Naive B cell (primary cell): Measurements from ENCODE around the gene SERPINB10. TPM values are rescaled to one million over a fixed set of nuclear protein-coding genes. Genes with fewer than 3 reads are reported as not detected.
"Not testable (repeated sequence)": the region's sequence is repeated elsewhere in the genome, so short reads cannot be mapped to it uniquely, and the experiment has no call there.

Experiments
- ATAC-seq, 2 donors: fragments of 150-1000 bp; cut with Tn5 transposase; 2 replicates each; pipeline ENCODE4 v1.10.0; 2021; ENCODE audit warnings: low read depth in 2 of 2, mild to moderate bottlenecking in 2 of 2, moderate library complexity in 2 of 2
- DNase-seq: peaks from one replicate; pipeline ENCODE4 v3.0.0; 2022
- H3K27ac Mint-ChIP-seq, 6 donors: one replicate each; pipeline ENCODE4 v1.8.0; 2020 to 2022; ENCODE audit warnings: mild to moderate bottlenecking in 6 of 6, mixed read lengths in 6 of 6, moderate library complexity in 5 of 6, inconsistent platforms in 2 of 6
- H3K27me3 Mint-ChIP-seq, 3 donors: one replicate each; pipeline ENCODE4 v1.8.0; 2021 to 2022; ENCODE audit warnings: mixed read lengths in 3 of 3, mild to moderate bottlenecking in 1 of 3
- H3K36me3 Mint-ChIP-seq, 2 donors: one replicate each; pipeline ENCODE4 v1.8.0; 2020 to 2022; ENCODE audit warnings: mixed read lengths in 2 of 2, inconsistent platforms in 1 of 2, mild to moderate bottlenecking in 1 of 2
- H3K4me1 Mint-ChIP-seq, 3 donors: one replicate each; pipeline ENCODE4 v1.8.0; 2020 to 2022; ENCODE audit warnings: mixed read lengths in 3 of 3, inconsistent platforms in 1 of 3, mild to moderate bottlenecking in 1 of 3, moderate library complexity in 1 of 3
- H3K4me3 Mint-ChIP-seq, 8 donors: one replicate each; pipeline ENCODE4 v1.8.0; 2020 to 2022; ENCODE audit warnings: mild to moderate bottlenecking in 8 of 8, mixed read lengths in 8 of 8, moderate library complexity in 8 of 8, inconsistent platforms in 2 of 8
- H3K9me3 Mint-ChIP-seq, 7 donors: one replicate each; pipeline ENCODE4 v1.8.0; 2020 to 2022; ENCODE audit warnings: mixed read lengths in 7 of 7, mild to moderate bottlenecking in 5 of 7, inconsistent platforms in 2 of 7, moderate library complexity in 1 of 7
- polyA plus RNA-seq, 6 donors: library from polyadenylated mRNA; unstranded; fragments of 300-500 nt; fragmentation: Illumina TruSeq; gene quantifications; one replicate each; pipeline ENCODE4 v1.2.3, GENCODE V29; 2021; ENCODE audit warnings: low read depth in 6 of 6

Gene SERPINB10
- polyA plus RNA-seq, 6 donors from 2014 or later, result not detected

DNA sequence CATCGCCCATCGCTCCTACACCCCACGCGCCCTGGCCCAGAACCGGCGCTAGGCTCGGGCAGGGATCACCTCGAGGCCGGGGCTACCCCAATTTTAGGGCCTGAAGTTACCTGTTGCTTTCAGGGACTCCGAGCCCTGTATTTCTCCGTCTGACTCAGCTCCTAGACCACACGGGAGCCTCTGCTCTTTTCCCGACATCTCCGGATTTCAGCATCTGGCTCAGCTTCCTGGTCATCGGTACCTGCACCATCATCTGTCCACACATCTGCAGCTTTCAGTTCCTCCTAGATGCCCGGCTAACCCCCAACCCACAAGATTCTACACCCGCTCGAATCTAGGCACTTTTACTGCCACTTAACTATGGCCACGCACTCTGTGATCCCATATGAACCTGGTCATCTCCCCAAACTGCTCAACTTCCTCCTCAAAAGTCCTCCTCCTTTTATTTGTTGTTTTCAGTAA is 29.2 kb downstream of the SERPINB10 start:
- Mint-ChIP-seq H3K27ac (no peak overlapping the region), H3K36me3 (no peaks in the 10 kb centered on the region), H3K4me3 (peak overlapping the region in 1 of 8 donors; percentile 78), H3K9me3 (peaks cover 0 to 6% (median 0%) of the 10 kb centered on the region in 7 donors), H3K4me1 (peaks cover 3 to 7% (median 4%) of the 10 kb centered on the region in 3 donors), H3K27me3 (peaks cover 9 to 19% (median 11%) of the 10 kb centered on the region in 3 donors)
- DNase-seq (no peak), ATAC-seq (no peak)

DNA sequence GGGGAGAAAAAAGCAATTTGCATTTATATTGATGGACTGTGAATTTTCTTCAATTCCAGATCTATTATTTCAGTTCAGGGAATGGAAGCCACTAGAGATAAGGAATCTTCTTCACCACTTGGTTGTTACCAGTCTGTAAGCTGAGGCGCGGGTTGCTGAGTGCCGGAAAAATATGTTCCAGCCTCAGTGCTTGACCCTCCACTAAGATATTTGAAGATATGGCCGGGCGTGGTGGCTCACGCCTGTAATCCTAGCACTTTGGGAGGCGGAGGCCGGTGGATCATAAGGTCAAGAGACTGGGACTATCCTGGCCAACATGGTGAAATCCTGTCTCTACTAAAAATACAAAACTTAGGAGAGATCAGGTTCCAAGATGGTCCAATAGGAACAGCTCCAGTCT is 32.2 kb downstream of the SERPINB10 start:
- no peak for ATAC-seq
- no peaks in the 10 kb centered on the region for H3K36me3 Mint-ChIP-seq
- H3K4me1 Mint-ChIP-seq, result peaks cover 3 to 7% (median 4%) of the 10 kb centered on the region in 3 donors
- no peak overlapping the region for H3K27ac Mint-ChIP-seq
- no peak for DNase-seq
- H3K9me3 Mint-ChIP-seq, result peaks cover 0 to 8% (median 0%) of the 10 kb centered on the region in 7 donors
- peaks cover 35 to 39% (median 35%) of the 10 kb centered on the region in 3 donors for H3K27me3 Mint-ChIP-seq
- H3K4me3 Mint-ChIP-seq, result no peak overlapping the region

DNA sequence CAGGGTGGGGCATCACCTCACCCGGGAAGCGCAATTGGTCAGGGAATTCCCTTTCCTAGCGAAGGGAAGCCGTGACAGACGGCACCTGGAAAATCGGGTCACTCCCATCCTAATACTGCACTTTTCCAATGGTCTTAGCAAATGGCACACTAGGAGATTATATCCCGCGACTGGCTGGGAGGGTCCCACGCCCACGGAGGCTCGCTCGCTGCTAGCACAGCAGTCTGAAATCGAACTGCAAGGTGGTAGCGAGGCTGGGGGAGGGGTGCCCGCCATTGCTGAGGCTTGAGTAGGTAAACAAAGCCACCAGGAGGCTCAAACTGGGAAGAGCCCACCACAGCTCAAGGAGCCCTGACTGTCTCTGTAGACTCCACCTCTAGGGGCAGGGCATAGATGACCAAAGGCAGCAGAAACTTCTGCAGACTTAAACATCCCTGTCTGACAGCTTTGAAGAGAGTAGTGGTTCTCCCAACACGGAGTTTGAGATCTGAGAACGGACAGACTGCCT is 32.8 kb downstream of the SERPINB10 start:
- not testable (repeated sequence) for H3K27ac Mint-ChIP-seq, H3K36me3 Mint-ChIP-seq, H3K4me3 Mint-ChIP-seq, ATAC-seq, DNase-seq, H3K4me1 Mint-ChIP-seq
- Mint-ChIP-seq H3K9me3 (peaks cover 0 to 10% (median 0%) of the 10 kb centered on the region in 7 donors), H3K27me3 (peaks cover 35 to 39% (median 36%) of the 10 kb centered on the region in 3 donors)

DNA sequence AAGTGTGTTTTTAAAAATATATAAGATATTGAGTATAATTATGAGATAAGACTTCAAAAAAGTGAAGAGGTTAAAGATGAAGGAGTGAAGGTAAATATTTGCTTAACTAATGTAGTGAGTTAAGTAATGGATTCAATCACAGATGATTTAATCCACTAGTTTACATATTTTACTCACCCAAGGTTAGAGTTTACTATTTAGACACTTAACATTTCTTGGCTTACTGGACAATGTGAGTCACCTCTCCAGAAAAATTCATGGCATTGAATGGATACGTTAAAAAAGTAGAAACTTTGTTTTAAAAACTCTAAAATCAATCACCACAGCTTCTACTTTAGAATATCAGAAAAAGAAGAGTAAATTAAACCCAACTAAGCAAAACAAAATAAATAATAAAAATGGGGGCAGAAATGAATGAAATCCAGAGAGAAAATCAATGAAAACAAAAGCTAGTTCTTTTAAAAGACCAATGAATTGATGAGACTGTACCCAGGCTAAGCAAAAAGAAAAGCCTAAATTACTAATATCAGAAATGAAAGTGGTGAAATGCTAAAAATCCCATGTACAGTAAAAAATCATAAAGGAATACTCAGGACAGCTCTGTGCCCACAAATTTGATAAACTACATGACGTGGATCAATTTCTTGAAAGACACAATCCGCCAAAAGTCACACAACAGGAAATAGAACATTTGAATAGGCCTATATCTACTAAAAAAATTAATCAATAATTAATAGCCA is 39.5 kb downstream of the SERPINB10 start:
- Mint-ChIP-seq H3K9me3 (peaks cover 0 to 9% (median 3%) of the 10 kb centered on the region in 7 donors), H3K4me3 (no peak overlapping the region), H3K36me3 (no peaks in the 10 kb centered on the region), H3K27me3 (peaks cover 25 to 63% (median 41%) of the 10 kb centered on the region in 3 donors), H3K4me1 (peaks cover 8 to 16% (median 9%) of the 10 kb centered on the region in 3 donors), H3K27ac (no peak overlapping the region)
- DNase-seq (no peak), ATAC-seq (no peak)

DNA sequence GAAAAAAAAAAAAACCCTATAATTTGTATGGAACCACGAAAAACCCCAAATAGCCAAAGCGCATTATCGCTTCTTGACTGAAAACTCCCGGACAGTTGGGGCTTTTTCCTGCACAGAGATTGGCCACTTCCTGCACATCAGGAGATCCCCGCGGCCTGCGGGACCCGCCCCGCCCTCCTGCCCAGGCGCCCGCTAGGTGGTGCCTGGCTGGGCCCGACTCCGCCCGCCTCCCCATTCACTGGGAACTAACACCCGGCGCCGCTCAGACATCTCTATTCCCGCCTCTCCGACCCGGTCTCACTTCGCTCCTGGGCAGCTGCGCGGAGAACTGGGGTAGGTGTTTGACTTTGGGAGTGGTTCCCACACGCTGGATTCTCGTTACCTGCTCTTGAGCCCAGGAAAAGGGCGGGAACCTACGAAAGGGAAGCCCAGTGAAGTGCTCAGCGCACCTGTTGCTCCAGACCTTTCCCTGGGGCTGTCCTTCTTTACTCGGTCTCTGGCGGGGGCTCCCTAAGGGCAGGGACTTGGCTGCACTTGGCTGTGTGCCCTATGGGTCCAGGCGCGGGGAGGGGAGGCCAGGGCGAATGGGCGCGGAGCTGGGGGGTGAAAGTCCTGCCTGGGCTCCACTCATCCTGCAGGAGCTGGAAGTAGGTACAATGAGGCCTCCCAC is 41.4 kb downstream of the SERPINB10 start, which contains the start of gene HMSD:
TSS of gene HMSD (plus strand) at position 234 of the 670 bp plus-strand sequence. CDS start 4,155 bp downstream, outside the sequence.
- H3K4me3 Mint-ChIP-seq, result peak within 1 kb of the TSS in 7 of 8 donors; percentile 52 to 82 (median 61)
- peak within 1 kb of the TSS in 1 of 6 donors; percentile 32 for H3K27ac Mint-ChIP-seq
- H3K27me3 Mint-ChIP-seq, result peaks cover 5 to 43% (median 25%) of the 10 kb centered on the region in 3 donors
- peak; percentile 94 to 97 for ATAC-seq
- peaks cover 8 to 16% (median 9%) of the 10 kb centered on the region in 3 donors for H3K4me1 Mint-ChIP-seq
- no peaks in the 10 kb centered on the region for H3K36me3 Mint-ChIP-seq
- peak; percentile 30 for DNase-seq
- peaks cover 0 to 7% (median 3%) of the 10 kb centered on the region in 7 donors for H3K9me3 Mint-ChIP-seq

DNA sequence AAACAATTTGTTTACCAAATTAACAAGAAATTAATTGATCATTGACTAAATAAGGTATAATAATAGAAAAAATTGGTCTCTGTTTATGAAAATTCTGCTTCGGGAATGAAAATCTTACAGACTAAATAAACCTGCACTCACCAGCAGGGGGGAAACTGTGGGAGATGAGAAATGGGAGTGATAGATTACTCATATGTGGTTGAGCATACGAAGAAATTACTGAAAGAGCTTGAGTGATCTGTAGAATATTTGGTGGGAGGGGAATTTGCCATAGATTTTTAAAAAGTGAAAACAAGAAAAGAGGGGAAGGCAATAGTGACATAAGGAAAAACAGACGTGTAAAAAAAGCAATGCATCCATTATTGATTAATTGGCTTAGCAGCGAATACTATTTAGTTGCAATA is 43.5 kb downstream of the SERPINB10 start:
- Mint-ChIP-seq H3K4me1 (peaks cover 8 to 16% (median 9%) of the 10 kb centered on the region in 3 donors), H3K27ac (no peak overlapping the region), H3K36me3 (no peaks in the 10 kb centered on the region), H3K27me3 (peaks cover 12 to 43% (median 16%) of the 10 kb centered on the region in 3 donors), H3K4me3 (no peak overlapping the region), H3K9me3 (peaks cover 0 to 7% (median 3%) of the 10 kb centered on the region in 7 donors)
- ATAC-seq (no peak), DNase-seq (no peak)

DNA sequence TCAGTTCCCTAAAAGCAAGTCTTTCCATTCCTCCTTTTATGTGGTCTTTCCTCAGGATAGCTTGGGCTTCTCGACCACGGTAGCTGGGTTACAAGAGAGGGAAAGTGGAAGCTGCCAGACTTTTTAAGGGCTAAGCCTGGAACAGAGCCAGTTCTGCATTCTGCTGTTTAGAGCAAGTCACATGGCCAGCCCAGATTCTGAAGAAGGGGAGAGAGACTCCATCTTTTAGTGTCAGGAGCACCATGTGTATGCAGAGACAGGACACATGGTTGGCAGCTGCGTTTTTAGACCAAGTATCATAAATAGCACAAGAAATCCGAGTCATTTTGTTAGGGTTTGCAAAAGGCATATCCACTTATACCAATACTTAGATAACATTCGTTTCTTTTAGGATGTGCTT is 46.1 kb downstream of the SERPINB10 start:
- Mint-ChIP-seq H3K9me3 (peaks cover 0 to 7% (median 3%) of the 10 kb centered on the region in 7 donors), H3K27ac (peak overlapping the region in 1 of 6 donors; percentile 30), H3K4me3 (no peak overlapping the region), H3K4me1 (peaks cover 5 to 8% (median 8%) of the 10 kb centered on the region in 3 donors), H3K36me3 (no peaks in the 10 kb centered on the region), H3K27me3 (peaks cover 8 to 40% (median 21%) of the 10 kb centered on the region in 3 donors)
- ATAC-seq (no peak), DNase-seq (no peak)

DNA sequence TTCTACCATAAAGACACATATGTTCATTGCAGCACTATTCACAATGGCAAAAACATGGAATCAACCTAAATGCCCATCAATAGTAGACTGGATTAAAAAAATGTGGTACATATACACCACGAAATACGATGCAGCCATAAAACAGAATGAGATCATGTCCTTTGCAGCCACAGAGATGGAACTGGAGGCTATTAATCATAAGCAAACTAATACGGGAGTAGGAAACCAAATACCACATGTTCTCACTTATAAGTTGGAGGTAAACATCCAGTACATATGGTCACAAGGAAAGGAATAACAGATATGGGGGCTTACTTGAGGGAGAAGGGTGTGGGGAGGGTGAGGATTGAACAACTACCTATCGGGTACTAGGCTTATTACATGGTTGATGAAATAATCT is 49.0 kb downstream of the SERPINB10 start:
- DNase-seq (no peak), ATAC-seq (no peak)
- H3K27me3 Mint-ChIP-seq, result peaks cover 12 to 44% (median 33%) of the 10 kb centered on the region in 3 donors
- no peak overlapping the region for H3K27ac Mint-ChIP-seq
- H3K36me3 Mint-ChIP-seq, result no peaks in the 10 kb centered on the region
- H3K4me3 Mint-ChIP-seq, result no peak overlapping the region
- no peaks in the 10 kb centered on the region for H3K9me3 Mint-ChIP-seq
- H3K4me1 Mint-ChIP-seq, result no peaks in the 10 kb centered on the region

DNA sequence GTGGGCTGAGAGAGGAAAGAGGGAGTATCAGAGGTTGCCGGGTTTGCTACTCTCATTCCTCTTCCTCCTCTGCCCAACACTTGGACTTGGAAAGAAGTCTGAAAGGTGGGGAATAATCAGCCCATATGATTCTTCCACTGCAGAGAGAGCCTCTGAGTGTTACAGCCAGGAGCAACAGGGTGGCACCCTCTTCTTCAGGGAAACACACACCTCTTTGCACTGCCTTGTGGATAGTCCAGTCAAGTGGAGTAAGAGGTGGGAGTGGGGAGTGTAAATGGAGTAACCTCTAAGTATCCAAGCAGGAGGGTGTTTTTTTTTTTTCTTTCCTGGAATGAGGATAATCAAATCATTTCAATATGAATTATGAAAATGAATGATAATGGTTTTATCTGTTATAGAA is 53.1 kb downstream of the SERPINB10 start:
- no peak for DNase-seq
- Mint-ChIP-seq H3K9me3 (no peaks in the 10 kb centered on the region), H3K27ac (peak overlapping the region in 1 of 6 donors; percentile 22), H3K36me3 (no peaks in the 10 kb centered on the region), H3K27me3 (peaks cover 16 to 42% (median 24%) of the 10 kb centered on the region in 3 donors), H3K4me3 (no peak overlapping the region), H3K4me1 (no peaks in the 10 kb centered on the region)
- no peak for ATAC-seq

DNA sequence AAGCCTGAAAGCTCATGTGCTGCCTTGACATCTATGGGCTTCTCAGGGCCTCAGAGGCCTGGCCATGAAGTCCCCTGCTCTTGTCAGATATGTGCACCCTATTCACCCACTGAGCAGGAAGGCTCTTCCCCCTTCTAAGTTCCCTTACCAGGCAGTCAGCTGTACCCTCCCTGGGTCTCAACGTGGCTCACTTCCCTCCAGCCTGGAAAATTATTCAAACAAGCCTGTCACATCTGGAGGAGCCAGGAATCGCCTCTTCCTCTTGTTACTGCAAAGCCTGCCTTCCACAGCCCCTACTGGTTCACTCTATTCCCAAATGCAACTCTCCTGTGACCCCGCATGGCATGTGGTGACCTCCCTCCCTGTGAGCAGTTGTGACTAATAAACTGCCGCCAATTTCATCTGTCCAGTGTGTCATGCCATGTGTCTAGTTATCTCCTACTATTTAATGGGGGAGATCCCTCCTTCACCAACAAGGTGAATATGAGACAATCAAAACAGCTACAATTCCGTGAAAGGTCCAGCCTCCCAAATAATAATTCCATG is 53.8 kb downstream of the SERPINB10 start:
- ATAC-seq, result no peak
- Mint-ChIP-seq H3K4me3 (peak overlapping the region in 1 of 8 donors; percentile 2), H3K36me3 (no peaks in the 10 kb centered on the region), H3K4me1 (no peaks in the 10 kb centered on the region), H3K27me3 (peaks cover 14 to 37% (median 21%) of the 10 kb centered on the region in 3 donors), H3K27ac (peak overlapping the region in 1 of 6 donors; percentile 4), H3K9me3 (no peaks in the 10 kb centered on the region)
- no peak for DNase-seq

DNA sequence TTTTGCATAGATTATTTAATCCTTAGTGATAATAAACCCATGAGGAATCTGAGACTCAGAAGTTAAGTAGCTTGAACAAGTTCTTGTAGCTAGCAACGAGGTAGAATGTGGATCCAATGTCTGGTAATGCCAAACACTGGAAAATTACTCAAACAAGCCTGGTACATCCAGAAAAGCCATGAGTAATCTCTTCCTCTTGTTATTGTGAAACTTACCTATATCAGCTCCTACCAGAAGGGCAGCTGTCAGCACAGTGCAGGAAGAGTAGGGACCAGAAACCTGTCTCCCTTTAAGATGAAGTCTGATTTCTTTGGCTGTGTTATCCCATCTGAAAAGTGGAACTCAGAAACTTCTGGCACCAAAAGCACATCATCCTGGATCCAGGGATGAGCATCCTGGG is 54.4 kb downstream of the SERPINB10 start:
- ATAC-seq, result no peak
- H3K9me3 Mint-ChIP-seq, result no peaks in the 10 kb centered on the region
- no peaks in the 10 kb centered on the region for H3K36me3 Mint-ChIP-seq
- no peak for DNase-seq
- H3K27ac Mint-ChIP-seq, result peak overlapping the region in 1 of 6 donors; percentile 3
- no peaks in the 10 kb centered on the region for H3K4me1 Mint-ChIP-seq
- H3K4me3 Mint-ChIP-seq, result no peak overlapping the region
- H3K27me3 Mint-ChIP-seq, result peaks cover 9 to 31% (median 22%) of the 10 kb centered on the region in 3 donors

DNA sequence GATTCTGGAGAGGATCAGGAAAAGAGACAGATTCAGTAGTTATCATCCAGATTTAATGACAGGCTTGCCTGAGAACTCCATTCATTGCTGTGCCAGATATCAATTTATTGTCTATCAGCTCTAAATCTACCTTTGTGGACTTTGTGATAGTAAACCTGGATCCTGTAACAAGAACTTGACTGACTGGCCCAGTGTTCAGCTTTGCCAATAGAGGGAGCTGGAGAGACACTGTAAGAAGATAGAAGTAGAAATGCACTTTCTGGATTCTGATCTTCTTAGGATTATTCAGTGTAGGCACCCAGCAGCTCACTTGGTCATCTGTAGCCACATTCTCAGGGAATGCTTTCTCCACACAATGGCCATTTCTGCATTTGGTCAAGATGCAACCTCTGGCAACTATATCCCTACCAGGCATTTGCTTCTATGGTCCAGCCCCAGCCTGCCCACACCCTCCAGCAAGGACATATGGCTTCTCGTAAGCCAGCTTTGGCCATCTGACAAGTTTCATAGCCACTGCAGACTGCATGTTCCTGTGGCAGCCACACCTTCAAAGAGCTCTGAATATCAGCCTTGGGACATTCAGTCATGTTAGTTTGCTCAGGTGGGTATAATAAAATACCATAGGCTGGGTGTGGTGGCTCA is 56.0 kb downstream of the SERPINB10 start:
- H3K36me3 Mint-ChIP-seq, result no peaks in the 10 kb centered on the region
- ATAC-seq (peak; percentile 68 to 75), DNase-seq (peak; percentile 43)
- H3K27ac Mint-ChIP-seq, result peak overlapping the region in 1 of 6 donors; percentile 44
- H3K4me1 Mint-ChIP-seq, result no peaks in the 10 kb centered on the region
- H3K4me3 Mint-ChIP-seq, result peak overlapping the region in 1 of 8 donors; percentile 57
- H3K9me3 Mint-ChIP-seq, result no peaks in the 10 kb centered on the region
- peaks cover 9 to 25% (median 22%) of the 10 kb centered on the region in 3 donors for H3K27me3 Mint-ChIP-seq

DNA sequence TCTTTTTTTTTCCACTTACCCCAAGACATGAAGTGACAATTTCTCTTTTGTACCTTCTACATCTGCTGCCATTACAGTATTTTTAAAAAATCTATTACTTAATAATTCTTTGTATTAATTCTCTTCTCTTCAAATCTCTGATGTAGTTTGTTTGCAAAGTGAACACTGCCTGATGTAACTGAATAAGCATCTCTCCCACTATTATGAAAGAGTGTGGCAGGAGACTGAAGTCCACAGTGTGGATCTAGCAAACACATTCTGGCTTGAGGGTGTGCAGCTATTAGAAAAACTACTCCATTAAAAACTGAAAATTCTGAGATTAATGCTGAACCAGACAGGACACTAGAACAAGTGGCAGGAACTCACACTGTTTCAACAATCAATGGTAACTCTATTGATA is 57.1 kb downstream of the SERPINB10 start:
- no peak for ATAC-seq
- Mint-ChIP-seq H3K27ac (no peak overlapping the region), H3K4me1 (peaks cover 10 to 11% (median 11%) of the 10 kb centered on the region in 3 donors), H3K27me3 (peaks cover 6 to 22% (median 18%) of the 10 kb centered on the region in 3 donors), H3K9me3 (no peaks in the 10 kb centered on the region), H3K36me3 (peaks cover 0 to 3% of the 10 kb centered on the region in 2 donors), H3K4me3 (no peak overlapping the region)
- DNase-seq, result no peak
